ENCODE data around the gene CLEC17A.
"Not testable (repeated sequence)": the region's sequence is repeated elsewhere in the genome, so short reads cannot be mapped to it uniquely, and the experiment has no call there.

The CLEC17A gene, protein sequence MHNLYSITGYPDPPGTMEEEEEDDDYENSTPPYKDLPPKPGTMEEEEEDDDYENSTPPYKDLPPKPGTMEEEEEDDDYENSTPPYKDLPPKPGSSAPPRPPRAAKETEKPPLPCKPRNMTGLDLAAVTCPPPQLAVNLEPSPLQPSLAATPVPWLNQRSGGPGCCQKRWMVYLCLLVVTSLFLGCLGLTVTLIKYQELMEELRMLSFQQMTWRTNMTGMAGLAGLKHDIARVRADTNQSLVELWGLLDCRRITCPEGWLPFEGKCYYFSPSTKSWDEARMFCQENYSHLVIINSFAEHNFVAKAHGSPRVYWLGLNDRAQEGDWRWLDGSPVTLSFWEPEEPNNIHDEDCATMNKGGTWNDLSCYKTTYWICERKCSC

DNA sequence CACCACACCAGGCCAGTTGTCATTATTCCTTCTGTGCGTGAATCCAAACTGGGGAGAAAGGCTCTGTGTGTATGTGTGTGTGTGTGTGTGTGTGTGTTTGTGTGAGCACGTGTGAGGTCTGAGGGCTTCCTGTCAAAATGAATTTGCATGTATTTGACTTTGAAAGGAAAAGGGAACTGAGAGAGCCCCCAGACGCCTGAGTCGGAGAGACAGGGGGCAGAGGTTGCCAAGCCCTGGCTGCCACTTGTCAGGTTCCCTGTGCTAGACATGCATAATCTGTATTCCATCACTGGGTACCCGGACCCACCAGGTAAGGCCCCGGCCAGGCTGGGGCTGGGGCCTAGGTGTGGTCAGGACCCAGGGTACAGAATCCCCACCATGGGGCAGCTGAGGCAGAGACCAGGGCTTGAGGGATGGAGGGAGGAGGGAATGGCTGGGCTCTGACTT, at the start of gene CLEC17A:
Gene CLEC17A (plus strand): TSS at position 191 of the 447 bp plus-strand sequence. CDS start 77 bp downstream, at position 268.
- DNase-seq (ENCODE audit: extremely low read depth, low read depth), result no peak
- TF ChIP-seq, protein P1, sequence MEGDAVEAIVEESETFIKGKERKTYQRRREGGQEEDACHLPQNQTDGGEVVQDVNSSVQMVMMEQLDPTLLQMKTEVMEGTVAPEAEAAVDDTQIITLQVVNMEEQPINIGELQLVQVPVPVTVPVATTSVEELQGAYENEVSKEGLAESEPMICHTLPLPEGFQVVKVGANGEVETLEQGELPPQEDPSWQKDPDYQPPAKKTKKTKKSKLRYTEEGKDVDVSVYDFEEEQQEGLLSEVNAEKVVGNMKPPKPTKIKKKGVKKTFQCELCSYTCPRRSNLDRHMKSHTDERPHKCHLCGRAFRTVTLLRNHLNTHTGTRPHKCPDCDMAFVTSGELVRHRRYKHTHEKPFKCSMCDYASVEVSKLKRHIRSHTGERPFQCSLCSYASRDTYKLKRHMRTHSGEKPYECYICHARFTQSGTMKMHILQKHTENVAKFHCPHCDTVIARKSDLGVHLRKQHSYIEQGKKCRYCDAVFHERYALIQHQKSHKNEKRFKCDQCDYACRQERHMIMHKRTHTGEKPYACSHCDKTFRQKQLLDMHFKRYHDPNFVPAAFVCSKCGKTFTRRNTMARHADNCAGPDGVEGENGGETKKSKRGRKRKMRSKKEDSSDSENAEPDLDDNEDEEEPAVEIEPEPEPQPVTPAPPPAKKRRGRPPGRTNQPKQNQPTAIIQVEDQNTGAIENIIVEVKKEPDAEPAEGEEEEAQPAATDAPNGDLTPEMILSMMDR (IDR thresholded peaks at IDR 0.05; ENCODE audit: low read depth, low read length), result no peak

GRCh38 chr19:14533450-14533849, 49.4 kb upstream of the CLEC17A start:
- no peak for DNase-seq (ENCODE audit: extremely low read depth, low read depth)
- TF ChIP-seq, protein P1 (IDR thresholded peaks at IDR 0.05; ENCODE audit: low read depth, low read length), result no peak

- TF ChIP-seq, protein P1 (IDR thresholded peaks at IDR 0.05; ENCODE audit: low read depth, low read length), result no peak
- DNase-seq (ENCODE audit: extremely low read depth, low read depth), result no peak
Observed at GRCh38 chr19:14536926-14537692, 45.8 kb upstream of the CLEC17A start.

- DNase-seq (ENCODE audit: extremely low read depth, low read depth), result no peak
- TF ChIP-seq, protein P1 (IDR thresholded peaks at IDR 0.05; ENCODE audit: low read depth, low read length), result no peak
Observed at GRCh38 chr19:14540741-14541525, 42.0 kb upstream of the CLEC17A start.

- not testable (repeated sequence) for DNase-seq (ENCODE audit: extremely low read depth, low read depth)
Observed at GRCh38 chr19:14541979-14542378, 40.9 kb upstream of the CLEC17A start.

DNA sequence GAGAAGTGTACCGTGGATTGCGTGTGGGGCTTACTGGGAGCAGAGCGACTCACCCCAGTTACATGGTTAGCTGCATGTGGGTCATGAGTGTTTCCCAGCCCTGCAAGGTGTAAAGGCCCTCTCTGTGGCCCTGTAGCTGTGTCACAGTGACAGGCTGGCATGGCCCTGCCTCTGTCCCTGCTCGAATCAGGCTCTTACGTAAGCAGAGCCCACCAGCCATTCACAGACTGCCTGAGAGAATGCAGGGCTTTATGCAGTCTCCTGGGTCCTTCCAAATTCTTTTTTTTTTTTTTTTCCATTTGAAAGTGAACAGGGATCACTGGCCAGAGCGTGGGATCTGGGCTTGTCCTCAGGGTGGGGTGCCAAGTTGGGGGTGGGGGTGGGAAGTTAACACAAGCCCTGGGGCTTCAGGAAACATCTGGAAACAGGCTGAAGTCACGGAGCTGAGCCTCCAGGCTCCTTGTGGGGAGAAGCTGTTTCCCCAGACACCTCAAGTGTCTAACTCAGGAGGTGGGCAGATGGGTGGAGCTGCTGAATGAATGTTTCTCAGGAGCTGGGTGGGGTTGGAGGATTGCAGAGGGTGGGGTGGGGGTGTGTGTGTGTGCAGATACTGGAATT, 40.1 kb upstream of the CLEC17A start:
- TF ChIP-seq, protein P1 (IDR thresholded peaks at IDR 0.05; ENCODE audit: low read depth, low read length), result no peak
- DNase-seq (ENCODE audit: extremely low read depth, low read depth), result no peak

DNA sequence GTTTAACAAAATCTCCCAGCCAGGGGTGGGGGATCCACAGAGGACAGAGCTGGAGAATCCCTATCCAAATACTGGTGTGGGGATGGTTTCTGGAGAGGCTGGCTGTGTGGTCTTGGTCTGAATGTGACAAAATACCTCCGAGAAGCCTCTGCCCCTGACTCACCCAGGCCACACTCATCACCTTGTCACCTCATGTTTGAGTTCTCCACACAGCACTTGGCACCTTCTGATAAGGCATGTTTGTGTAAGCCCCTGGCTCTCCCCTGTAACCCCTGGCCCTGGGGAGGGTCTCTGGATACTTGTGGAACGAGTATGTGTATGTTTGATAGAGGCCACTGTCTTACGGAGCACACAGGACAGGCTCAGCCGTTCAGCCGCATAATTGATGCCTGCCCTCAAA, 38.8 kb upstream of the CLEC17A start:
- TF ChIP-seq, protein P1 (IDR thresholded peaks at IDR 0.05; ENCODE audit: low read depth, low read length), result no peak
- no peak for DNase-seq (ENCODE audit: extremely low read depth, low read depth)
